NB4 (cell line): ENCODE results near the gene MCTP2.

Source experiments
- DNase-seq: peaks from one replicate; pipeline ENCODE4 v3.0.0; 2010; ENCODE audit warnings: low read depth
- H3K4me3 ChIP-seq: one replicate; pipeline ENCODE4 v1.5.1; 2011; ENCODE audit warnings: mild to moderate bottlenecking, low read depth, low read length, moderate library complexity
- MYC ChIP-seq: IDR thresholded peaks from 2 replicates; pipeline ENCODE4 v1.6.1; 2011; ENCODE audit warnings: low read depth, low read length
- POLR2A ChIP-seq: IDR thresholded peaks from 2 replicates; pipeline ENCODE4 v1.6.1; 2011; ENCODE audit warnings: mild to moderate bottlenecking; ENCODE audit not compliant: insufficient read length; ENCODE audit errors: extremely low read depth
- TF ChIP-seq, protein P1 (sequence below): IDR thresholded peaks from one replicate; pipeline ENCODE4 v1.5.1; 2012; ENCODE audit warnings: low read depth, low read length
- TF ChIP-seq, protein P2 (sequence below): IDR thresholded peaks from 2 replicates; pipeline ENCODE4 v1.6.1; 2011; ENCODE audit warnings: low read depth, low read length

Gene MCTP2

DNA sequence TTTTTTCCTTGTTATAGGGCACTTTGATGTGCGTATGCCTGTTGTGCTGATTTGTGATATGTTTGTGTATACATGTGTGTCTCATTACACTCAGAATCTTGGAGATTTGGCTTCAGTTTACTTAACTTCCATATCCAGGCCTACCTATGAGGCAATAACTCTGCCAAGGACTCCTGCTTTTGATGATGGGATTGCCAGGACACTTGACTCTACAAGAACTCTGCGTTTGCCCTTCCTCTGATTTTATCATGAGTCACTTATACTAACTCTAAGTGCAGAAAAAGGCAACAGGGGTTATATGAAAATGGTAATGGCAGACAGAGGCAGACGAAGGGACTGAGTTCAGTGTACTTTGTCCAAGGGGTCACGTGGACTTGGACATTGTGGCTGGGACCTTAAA lies 33.6 kb downstream of the MCTP2 start:
- no peak for TF ChIP-seq MYC
- TF ChIP-seq, protein P1, sequence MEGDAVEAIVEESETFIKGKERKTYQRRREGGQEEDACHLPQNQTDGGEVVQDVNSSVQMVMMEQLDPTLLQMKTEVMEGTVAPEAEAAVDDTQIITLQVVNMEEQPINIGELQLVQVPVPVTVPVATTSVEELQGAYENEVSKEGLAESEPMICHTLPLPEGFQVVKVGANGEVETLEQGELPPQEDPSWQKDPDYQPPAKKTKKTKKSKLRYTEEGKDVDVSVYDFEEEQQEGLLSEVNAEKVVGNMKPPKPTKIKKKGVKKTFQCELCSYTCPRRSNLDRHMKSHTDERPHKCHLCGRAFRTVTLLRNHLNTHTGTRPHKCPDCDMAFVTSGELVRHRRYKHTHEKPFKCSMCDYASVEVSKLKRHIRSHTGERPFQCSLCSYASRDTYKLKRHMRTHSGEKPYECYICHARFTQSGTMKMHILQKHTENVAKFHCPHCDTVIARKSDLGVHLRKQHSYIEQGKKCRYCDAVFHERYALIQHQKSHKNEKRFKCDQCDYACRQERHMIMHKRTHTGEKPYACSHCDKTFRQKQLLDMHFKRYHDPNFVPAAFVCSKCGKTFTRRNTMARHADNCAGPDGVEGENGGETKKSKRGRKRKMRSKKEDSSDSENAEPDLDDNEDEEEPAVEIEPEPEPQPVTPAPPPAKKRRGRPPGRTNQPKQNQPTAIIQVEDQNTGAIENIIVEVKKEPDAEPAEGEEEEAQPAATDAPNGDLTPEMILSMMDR, result no peak
- TF ChIP-seq, protein P2, sequence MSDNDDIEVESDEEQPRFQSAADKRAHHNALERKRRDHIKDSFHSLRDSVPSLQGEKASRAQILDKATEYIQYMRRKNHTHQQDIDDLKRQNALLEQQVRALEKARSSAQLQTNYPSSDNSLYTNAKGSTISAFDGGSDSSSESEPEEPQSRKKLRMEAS, result no peak
- DNase-seq, result peak; percentile 24

DNA sequence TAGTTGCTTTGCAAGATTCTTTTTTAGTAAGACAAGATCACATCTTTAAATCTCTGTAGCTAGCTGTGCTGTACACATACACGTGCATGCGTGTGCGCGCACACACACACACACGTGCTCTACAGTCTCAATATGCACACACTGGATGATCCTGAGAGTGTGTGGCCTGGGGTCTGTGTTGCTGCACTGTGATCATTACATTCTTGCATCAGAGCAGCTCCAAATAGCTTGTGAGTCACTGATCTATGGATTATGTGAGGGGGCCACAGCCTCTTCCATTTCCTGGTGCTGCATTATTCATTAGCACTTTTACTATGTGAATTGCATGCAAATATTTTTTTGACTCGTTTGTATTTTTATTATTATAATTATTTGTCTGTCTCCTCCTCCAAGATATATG lies 34.6 kb downstream of the MCTP2 start:
- TF ChIP-seq, protein P1, result no peak
- TF ChIP-seq, protein P2, result no peak
- TF ChIP-seq MYC (no peak), POLR2A (no peak)
- no peak overlapping the region for H3K4me3 ChIP-seq
- DNase-seq, result peak; percentile 74

More for the DNA sequence above, 33.6 kb downstream of the MCTP2 start:
- no peak overlapping the region for H3K4me3 ChIP-seq

DNA sequence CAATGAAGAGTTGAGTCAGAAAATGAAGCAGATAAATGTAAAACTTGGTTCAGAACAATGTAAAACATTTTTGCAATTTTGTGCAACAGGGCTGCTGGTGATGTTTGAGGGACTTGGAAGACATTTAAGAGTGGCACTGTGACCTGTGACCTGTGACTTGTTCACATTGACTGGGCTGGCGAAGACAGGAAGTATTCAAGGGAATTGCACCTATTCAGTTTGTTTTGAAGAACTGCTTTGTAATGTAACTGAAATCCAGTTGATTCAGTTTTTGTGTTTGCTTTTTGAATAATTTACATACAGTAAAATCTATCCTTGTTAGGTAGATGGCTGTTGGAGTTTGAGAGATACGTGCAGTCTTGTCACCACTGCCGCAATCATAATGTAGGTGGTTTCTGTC lies 35.4 kb downstream of the MCTP2 start:
- TF ChIP-seq POLR2A, result no peak
- TF ChIP-seq, protein P1, result no peak
- TF ChIP-seq, protein P2, result no peak
- TF ChIP-seq MYC, result no peak
- DNase-seq, result peak; percentile 66
- H3K4me3 ChIP-seq, result no peak overlapping the region

DNA sequence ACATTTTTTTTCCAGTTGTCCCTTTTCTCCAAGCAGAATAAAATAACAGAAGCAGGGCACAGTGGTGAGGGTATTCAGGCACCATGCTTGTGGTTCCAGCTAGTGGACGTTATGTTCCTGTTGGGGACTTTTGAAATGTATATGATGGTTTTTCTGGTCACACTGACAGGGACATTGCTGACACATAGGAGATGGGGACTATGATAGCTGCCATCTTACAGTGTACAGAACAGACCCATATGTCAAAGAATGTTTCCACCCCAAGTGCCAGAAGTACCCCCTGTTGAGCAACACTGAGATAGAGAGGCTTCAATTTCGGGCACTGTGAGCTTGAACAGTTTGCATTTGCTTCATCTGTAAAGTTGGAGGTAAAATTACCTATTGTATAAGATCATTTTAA lies 38.6 kb downstream of the MCTP2 start:
- TF ChIP-seq, protein P2, result no peak
- TF ChIP-seq MYC (no peak), POLR2A (no peak)
- TF ChIP-seq, protein P1, result no peak
- no peak overlapping the region for H3K4me3 ChIP-seq
- DNase-seq, result peak; percentile 27

DNA sequence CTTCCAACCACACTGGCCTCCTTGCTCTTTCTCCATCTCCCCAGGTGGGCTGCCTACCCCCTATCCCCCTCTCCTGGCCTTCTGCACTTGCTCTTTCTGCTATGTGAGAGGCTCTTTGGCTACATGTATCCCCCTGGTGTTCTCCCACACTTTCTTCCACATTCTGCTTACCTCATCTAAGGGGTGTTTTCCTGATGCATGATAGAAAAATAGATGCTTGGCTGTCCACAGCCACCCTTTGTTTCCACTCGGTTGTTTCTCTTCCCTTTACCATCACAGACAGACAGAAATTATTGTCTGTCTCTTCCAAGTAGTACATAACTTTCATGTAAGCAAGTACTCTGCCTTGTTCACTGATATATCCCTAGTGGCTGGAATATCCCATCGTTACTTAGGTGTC lies 39.2 kb downstream of the MCTP2 start:
- TF ChIP-seq MYC (no peak), POLR2A (no peak)
- TF ChIP-seq, protein P1, result no peak
- TF ChIP-seq, protein P2, result no peak
- H3K4me3 ChIP-seq, result no peak overlapping the region
- no peak for DNase-seq

DNA sequence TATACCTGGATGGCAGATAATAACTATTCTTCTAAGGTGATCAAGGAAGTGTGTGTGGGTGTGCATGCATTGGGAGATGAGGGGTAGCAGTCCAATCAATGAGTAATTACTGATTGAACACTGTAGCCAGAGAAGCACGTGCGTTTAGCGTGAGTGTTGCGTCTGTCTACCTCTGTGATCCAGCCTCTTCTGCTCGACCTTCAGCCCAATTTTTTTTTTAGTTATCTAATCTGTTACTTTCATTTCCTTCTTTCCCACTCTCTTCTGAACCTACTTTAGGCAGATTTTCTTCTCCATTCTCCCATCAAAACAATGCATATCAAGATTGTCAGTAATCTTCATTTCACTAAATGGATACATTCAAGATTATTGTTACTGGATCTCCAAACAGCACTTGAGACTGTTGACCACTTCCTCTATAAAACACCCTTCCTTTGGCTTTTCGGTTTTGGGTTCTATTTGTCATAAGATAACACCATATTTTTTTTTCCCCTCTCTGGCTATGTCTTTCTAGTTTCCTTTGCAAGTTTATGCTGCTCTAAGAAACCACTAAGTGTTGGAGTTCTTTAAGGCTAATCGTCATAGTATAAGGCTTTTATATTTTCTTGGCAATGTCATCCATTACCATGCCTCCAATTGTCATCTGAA lies 41.0 kb downstream of the MCTP2 start:
- TF ChIP-seq, protein P1, result no peak
- TF ChIP-seq MYC, result no peak
- TF ChIP-seq, protein P2, result no peak
- no peak for TF ChIP-seq POLR2A
- peak; percentile 83 for DNase-seq
- no peak overlapping the region for H3K4me3 ChIP-seq
